Medulla oblongata (tissue), 1 donor: ENCODE results near the gene SCD.

Source experiments
- DNase-seq: peaks from one replicate; pipeline ENCODE4 v3.0.0-alpha.2; 2015; ENCODE audit errors: extremely low spot score

The SCD gene

DNA sequence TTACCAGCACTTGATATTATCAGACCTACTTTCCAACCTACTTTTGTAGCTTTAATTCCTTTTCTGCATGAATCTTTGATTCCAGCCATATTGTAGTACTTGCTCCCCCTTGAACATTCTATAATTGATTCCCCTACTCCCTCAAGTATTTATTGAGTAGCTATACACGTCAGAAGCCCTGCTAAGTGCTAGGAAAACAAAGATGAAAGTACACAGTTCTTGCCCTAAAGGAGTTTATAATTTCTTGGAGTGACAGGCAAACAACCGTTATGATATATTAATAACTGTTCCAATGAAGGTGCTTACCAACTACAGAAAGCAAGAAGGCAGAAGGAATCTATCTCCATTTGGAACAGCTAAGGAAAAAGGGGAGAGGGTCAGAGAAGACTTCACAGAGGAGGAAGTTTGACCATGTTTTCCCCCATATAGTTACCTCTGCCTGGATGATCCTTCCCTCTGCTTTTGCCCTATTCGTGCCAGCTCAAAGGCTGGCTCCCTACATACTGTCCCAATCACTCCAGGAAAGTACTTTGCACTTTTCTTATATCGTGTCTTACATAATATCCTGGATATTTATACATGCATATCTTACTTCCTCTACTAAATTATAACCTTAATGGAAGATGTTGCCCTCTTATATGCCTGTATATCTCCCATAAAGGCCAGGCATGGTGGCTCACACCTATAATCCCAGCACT lies 54.7 kb downstream of the SCD start:
- DNase-seq: no peak

DNA sequence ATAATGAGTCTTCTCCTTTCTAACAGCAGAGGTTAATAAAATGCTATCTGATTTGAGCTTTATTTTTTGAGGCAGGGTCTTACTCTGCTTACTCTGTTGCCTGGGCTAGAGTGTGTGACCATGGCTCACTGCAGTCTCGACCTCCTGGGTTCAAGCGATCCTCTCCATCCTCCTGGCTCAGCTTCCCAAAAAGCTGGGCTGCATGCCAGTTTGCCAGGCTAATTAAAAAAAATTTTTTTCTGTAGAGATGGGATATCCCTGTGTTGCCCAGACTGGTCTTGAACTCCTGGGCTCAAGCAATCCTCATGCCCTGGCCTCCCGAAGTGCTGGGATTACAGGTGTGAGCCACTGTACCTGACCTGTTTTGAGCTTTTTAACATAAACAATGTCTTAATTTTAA lies 56.7 kb downstream of the SCD start:
- no peak for DNase-seq

DNA sequence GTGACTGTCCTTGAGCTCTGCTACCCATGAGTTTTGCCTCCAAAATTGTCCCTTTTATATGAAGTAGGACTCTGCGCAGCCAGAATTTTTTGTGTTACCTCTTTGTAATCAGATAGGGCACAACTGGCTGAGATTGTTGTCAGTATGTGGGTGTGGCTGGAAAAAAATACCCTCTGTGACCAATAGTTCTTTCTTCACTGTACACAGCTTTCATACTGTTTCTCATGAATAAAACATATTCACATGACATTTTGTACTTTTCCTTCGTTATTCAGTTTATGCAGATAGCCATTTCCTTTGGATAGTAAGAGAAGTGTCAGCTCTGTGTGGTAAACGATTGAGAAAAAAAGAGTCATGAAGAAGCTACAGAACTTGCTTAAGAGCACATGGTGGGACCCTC lies 66.1 kb downstream of the SCD start:
- no peak for DNase-seq
